Measurements from ENCODE around the gene RNF227. TPM values are rescaled to one million over a fixed set of nuclear protein-coding genes. Genes with fewer than 3 reads are reported as not detected.
A peak's percentile ranks its signal among the peaks of the same experiment; 100 is the strongest.

The RNF227 gene
- total RNA-seq, 1 donor from 2014 or later, result 4.0 TPM

DNA sequence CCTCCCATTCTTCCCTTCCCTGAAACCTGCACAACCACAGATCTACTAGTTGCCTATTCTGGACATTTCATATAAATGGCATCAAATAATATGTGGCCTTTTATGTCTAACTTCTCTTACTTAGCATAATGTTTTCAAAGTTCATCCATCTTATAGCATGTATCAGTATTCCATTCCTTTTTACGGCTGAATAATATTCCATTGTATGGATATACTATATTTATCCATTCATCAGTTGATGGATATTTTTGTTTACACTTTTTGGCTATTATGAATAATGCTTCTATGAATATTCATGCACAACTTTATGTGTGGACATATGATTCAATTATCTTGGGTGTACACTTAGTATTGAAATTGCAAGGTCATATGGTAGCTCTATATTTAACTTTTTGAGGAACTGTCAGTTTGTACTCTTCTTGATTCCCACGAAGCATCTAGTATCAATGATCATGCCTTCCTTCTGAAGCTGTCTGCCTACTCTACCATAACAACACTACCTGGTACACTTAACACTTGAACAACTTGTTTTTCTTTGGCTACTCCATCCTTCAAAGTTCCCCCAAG is 40.2 kb downstream of the RNF227 start:
- TF ChIP-seq, protein P1, sequence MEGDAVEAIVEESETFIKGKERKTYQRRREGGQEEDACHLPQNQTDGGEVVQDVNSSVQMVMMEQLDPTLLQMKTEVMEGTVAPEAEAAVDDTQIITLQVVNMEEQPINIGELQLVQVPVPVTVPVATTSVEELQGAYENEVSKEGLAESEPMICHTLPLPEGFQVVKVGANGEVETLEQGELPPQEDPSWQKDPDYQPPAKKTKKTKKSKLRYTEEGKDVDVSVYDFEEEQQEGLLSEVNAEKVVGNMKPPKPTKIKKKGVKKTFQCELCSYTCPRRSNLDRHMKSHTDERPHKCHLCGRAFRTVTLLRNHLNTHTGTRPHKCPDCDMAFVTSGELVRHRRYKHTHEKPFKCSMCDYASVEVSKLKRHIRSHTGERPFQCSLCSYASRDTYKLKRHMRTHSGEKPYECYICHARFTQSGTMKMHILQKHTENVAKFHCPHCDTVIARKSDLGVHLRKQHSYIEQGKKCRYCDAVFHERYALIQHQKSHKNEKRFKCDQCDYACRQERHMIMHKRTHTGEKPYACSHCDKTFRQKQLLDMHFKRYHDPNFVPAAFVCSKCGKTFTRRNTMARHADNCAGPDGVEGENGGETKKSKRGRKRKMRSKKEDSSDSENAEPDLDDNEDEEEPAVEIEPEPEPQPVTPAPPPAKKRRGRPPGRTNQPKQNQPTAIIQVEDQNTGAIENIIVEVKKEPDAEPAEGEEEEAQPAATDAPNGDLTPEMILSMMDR (IDR thresholded peaks at IDR 0.05), result no peak
- TF ChIP-seq EZH2 (IDR thresholded peaks at IDR 0.05) (no peak), EZH2phosphoT487 (IDR thresholded peaks at IDR 0.05) (no peak)
- H3K36me3 Mint-ChIP-seq, result peaks cover 18% of the 10 kb centered on the region
- no peak overlapping the region for H3K4me3 ChIP-seq
- H2AFZ ChIP-seq (replicated peaks), result no peak overlapping the region
- H3K27me3 Mint-ChIP-seq (ENCODE audit: insufficient read depth, low read depth), result no peaks in the 10 kb centered on the region
- no peaks in the 10 kb centered on the region for H4K20me1 ChIP-seq (ENCODE audit: low read depth)
- no peaks in the 10 kb centered on the region for H3K4me1 Mint-ChIP-seq
- no peaks in the 10 kb centered on the region for H3F3A ChIP-seq (ENCODE audit: low read depth)
- H3K4me3 Mint-ChIP-seq, result no peak overlapping the region
- H3K4me1 ChIP-seq, result no peaks in the 10 kb centered on the region
- H3K79me2 ChIP-seq (ENCODE audit: low read depth), result no peaks in the 10 kb centered on the region
- H3K9me3 ChIP-seq (ENCODE audit: low read depth), result no peaks in the 10 kb centered on the region
- no peak overlapping the region for H3K27ac Mint-ChIP-seq
- no peaks in the 10 kb centered on the region for H3K36me3 ChIP-seq
- H3K9me3 Mint-ChIP-seq, result no peaks in the 10 kb centered on the region
- DNase-seq (ENCODE audit: low spot score), result no peak
- no peak overlapping the region for H3K9ac ChIP-seq
- no peak overlapping the region for H3K4me2 ChIP-seq
- H3K27ac ChIP-seq, result no peak overlapping the region
- no peaks in the 10 kb centered on the region for H3K27me3 ChIP-seq

DNA sequence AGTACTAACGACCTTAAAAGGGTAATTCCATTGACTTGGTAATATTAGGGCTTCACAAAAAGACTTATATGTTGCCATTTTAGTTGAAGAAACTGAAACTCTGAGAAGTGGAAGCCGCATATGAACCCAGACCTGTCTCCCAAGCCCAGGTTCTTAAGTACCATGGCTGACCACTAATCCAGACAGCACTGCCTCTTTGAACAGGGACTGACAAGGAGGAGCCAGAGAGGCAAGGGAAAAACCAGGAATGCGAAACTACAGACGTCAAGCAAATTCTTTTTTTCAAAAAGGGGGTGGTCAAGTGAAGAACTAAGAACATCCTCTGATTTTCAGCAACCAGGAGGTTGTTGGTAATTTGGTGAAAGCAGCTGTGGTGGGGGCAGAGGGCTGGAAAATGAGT is 43.0 kb downstream of the RNF227 start:
- H3F3A ChIP-seq (ENCODE audit: low read depth), result no peaks in the 10 kb centered on the region
- TF ChIP-seq EZH2phosphoT487 (IDR thresholded peaks at IDR 0.05), result no peak
- no peak for TF ChIP-seq EZH2 (IDR thresholded peaks at IDR 0.05)
- TF ChIP-seq, protein P1 (IDR thresholded peaks at IDR 0.05), result no peak
- H3K36me3 ChIP-seq, result no peaks in the 10 kb centered on the region
- no peaks in the 10 kb centered on the region for H3K27me3 ChIP-seq
- no peaks in the 10 kb centered on the region for H3K4me1 ChIP-seq
- H3K27me3 Mint-ChIP-seq (ENCODE audit: insufficient read depth, low read depth), result no peaks in the 10 kb centered on the region
- H3K4me2 ChIP-seq, result no peak overlapping the region
- DNase-seq (ENCODE audit: low spot score), result peak; percentile 33
- no peak overlapping the region for H3K9ac ChIP-seq
- H3K27ac Mint-ChIP-seq, result no peak overlapping the region
- no peak overlapping the region for H2AFZ ChIP-seq (replicated peaks)
- H3K4me1 Mint-ChIP-seq, result no peaks in the 10 kb centered on the region
- no peaks in the 10 kb centered on the region for H3K9me3 Mint-ChIP-seq
- H3K36me3 Mint-ChIP-seq, result peaks cover 18% of the 10 kb centered on the region
- no peaks in the 10 kb centered on the region for H3K9me3 ChIP-seq (ENCODE audit: low read depth)
- no peak overlapping the region for H3K4me3 ChIP-seq
- H4K20me1 ChIP-seq (ENCODE audit: low read depth), result no peaks in the 10 kb centered on the region
- H3K79me2 ChIP-seq (ENCODE audit: low read depth), result no peaks in the 10 kb centered on the region
- H3K27ac ChIP-seq, result no peak overlapping the region
- H3K4me3 Mint-ChIP-seq, result no peak overlapping the region

DNA sequence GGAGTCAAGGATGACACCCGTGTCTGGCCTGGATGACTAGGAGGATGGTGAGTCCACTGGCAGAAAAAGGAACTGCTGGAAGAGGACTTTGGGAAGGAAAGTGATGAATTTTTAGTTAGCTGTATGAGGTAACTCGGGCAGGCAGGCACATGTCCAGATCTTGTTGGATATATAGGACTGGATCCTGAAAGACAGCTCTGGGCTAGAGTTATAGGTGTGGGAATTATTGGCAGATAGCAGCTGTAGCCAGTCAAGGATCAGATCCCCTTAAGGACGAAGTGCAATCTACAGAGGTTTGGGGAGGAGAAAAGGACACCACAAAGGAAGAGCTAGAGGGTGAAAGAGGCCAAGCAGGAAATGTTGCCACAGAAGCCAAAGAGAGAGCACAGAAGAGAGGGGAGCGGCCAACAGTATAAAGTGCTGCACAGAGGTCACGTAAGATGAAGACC is 48.2 kb downstream of the RNF227 start:
- no peak overlapping the region for H3K27ac ChIP-seq
- no peaks in the 10 kb centered on the region for H3F3A ChIP-seq (ENCODE audit: low read depth)
- H3K4me1 ChIP-seq, result no peaks in the 10 kb centered on the region
- H4K20me1 ChIP-seq (ENCODE audit: low read depth), result no peaks in the 10 kb centered on the region
- no peaks in the 10 kb centered on the region for H3K9me3 Mint-ChIP-seq
- H3K4me3 Mint-ChIP-seq, result peak overlapping the region; percentile 2
- no peaks in the 10 kb centered on the region for H3K4me1 Mint-ChIP-seq
- H3K4me3 ChIP-seq, result no peak overlapping the region
- H3K36me3 ChIP-seq, result no peaks in the 10 kb centered on the region
- no peak overlapping the region for H2AFZ ChIP-seq (replicated peaks)
- no peaks in the 10 kb centered on the region for H3K27me3 ChIP-seq
- no peak for TF ChIP-seq EZH2 (IDR thresholded peaks at IDR 0.05)
- no peak for TF ChIP-seq EZH2phosphoT487 (IDR thresholded peaks at IDR 0.05)
- TF ChIP-seq, protein P1 (IDR thresholded peaks at IDR 0.05), result no peak
- no peaks in the 10 kb centered on the region for H3K9me3 ChIP-seq (ENCODE audit: low read depth)
- DNase-seq (ENCODE audit: low spot score), result no peak
- H3K9ac ChIP-seq, result no peak overlapping the region
- peaks cover 25% of the 10 kb centered on the region for H3K36me3 Mint-ChIP-seq
- peaks cover 2% of the 10 kb centered on the region for H3K27me3 Mint-ChIP-seq (ENCODE audit: insufficient read depth, low read depth)
- no peak overlapping the region for H3K4me2 ChIP-seq
- no peaks in the 10 kb centered on the region for H3K79me2 ChIP-seq (ENCODE audit: low read depth)
- no peak overlapping the region for H3K27ac Mint-ChIP-seq

All from neural progenitor cell (in vitro differentiated cells).